HEK293 (cell line): ENCODE data around the gene DNER.

Experiments
- FEZF1 ChIP-seq: fragments of 450-650 bp; formaldehyde crosslinking; IDR thresholded peaks from 2 replicates; pipeline ENCODE4 v1.5.1; 2016; ENCODE audit warnings: missing biosample characterization, missing genetic modification characterization
- GLI2 ChIP-seq: fragments of 450-650 bp; formaldehyde crosslinking; IDR thresholded peaks from 2 replicates; pipeline ENCODE4; 2017; ENCODE audit warnings: missing biosample characterization, missing genetic modification characterization, low read depth, borderline replicate concordance
- MEIS1 ChIP-seq: sonication (generic); formaldehyde crosslinking; IDR thresholded peaks from 2 replicates; pipeline ENCODE4 v1.8.1; 2022; ENCODE audit warnings: missing genetic modification reagents, mild to moderate bottlenecking, borderline replicate concordance
- MZF1 ChIP-seq: fragments of 450-650 bp; formaldehyde crosslinking; IDR thresholded peaks from 2 replicates; pipeline ENCODE4 v1.5.1; 2017; ENCODE audit warnings: missing biosample characterization, missing genetic modification characterization, borderline replicate concordance
- ZNF140 ChIP-seq: fragments of 450-650 bp; formaldehyde crosslinking; IDR thresholded peaks from 2 replicates; pipeline ENCODE4 v1.5.1; 2016; ENCODE audit warnings: missing biosample characterization, missing genetic modification characterization
- ZNF175 ChIP-seq: fragments of 450-650 bp; formaldehyde crosslinking; IDR thresholded peaks from 2 replicates; pipeline ENCODE4 v1.5.1; 2016; ENCODE audit warnings: missing biosample characterization, missing genetic modification characterization
- ZNF274 ChIP-seq, 2 experiments: fragments of 200-500 bp in 1 of 2; fragments of 450-650 bp in 1 of 2; sonication (Bioruptor generic) in 1 of 2; formaldehyde crosslinking in 1 of 2; IDR thresholded peaks; 2 replicates each; pipeline versions ENCODE4 v1.5.1 to v1.6.1; 2014 to 2016; ENCODE audit warnings: borderline replicate concordance in 1 of 2, inconsistent platforms in 1 of 2, low read length in 1 of 2, missing biosample characterization in 1 of 2, missing genetic modification characterization in 1 of 2
- ZNF292 ChIP-seq: fragments of 450-650 bp; formaldehyde crosslinking; IDR thresholded peaks from 2 replicates; pipeline ENCODE4 v1.5.1; 2016; ENCODE audit warnings: low read depth, missing biosample characterization, missing genetic modification characterization, borderline replicate concordance
- ZNF510 ChIP-seq: fragments of 450-650 bp; formaldehyde crosslinking; IDR thresholded peaks from 2 replicates; pipeline ENCODE4 v1.5.1; 2018; ENCODE audit warnings: mild to moderate bottlenecking, missing genetic modification characterization, missing biosample characterization; ENCODE audit not compliant: insufficient replicate concordance
- ZNF585B ChIP-seq: fragments of 450-650 bp; formaldehyde crosslinking; IDR thresholded peaks from 2 replicates; pipeline ENCODE4 v1.5.1; 2016; ENCODE audit warnings: missing biosample characterization, missing genetic modification characterization
- ZNF677 ChIP-seq: fragments of 450-650 bp; IDR thresholded peaks from 2 replicates; pipeline ENCODE4 v1.5.0; 2018; ENCODE audit warnings: missing biosample characterization, mild to moderate bottlenecking, missing genetic modification characterization, moderate library complexity
- TF ChIP-seq, protein P1 (sequence below): fragments of 450-650 bp; formaldehyde crosslinking; IDR thresholded peaks from 2 replicates; pipeline ENCODE4 v1.5.1; 2016; ENCODE audit warnings: missing biosample characterization, missing genetic modification characterization
- TF ChIP-seq, protein P2 (sequence below): fragments of 450-650 bp; formaldehyde crosslinking; IDR thresholded peaks from 2 replicates; pipeline ENCODE4 v1.5.1; 2016; ENCODE audit warnings: missing biosample characterization, missing genetic modification characterization
- TF ChIP-seq, protein P3 (sequence below): fragments of 450-650 bp; formaldehyde crosslinking; IDR thresholded peaks from 2 replicates; pipeline ENCODE4 v1.5.1; 2016; ENCODE audit warnings: missing biosample characterization, missing genetic modification characterization

DNA sequence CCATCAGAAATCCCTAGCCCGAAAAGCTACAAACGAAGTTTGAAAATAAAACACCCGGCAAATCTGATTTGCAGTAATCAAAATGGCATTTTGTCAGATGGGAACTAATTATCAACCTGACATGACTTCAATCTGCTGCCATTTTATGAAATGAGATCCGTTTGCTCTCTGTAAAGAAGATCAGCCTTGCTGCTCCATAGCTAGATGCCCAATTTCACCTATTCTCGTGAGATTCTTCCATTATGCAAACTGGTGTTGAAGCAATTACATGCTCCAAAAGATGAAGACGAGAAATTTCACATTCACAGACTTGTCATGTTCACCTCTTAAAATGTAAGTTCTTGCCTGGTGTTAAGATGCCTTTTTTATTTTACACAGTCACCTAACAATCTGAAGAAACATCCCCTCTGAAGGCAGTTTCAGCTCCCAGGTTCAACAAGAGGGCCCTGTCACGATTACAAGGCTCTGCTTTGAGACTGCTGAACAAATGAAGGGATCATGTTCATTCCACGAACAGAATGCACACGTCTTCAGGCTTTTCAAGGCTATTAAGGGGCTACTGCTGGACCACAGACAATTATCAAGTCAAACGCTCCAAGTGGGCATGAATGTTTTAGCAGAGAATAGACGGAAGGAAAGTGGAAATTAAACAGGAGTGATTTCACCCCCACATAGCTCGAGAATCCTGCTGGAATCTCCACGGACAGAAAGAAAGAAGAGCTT lies 270.6 kb downstream of the DNER start:
- TF ChIP-seq ZNF175 (tag by site-specific recombination) (no peak), MEIS1 (CRISPR knock-in tag) (no peak), GLI2 (tag by site-specific recombination) (no peak), MZF1 (no peak), FEZF1 (no peak), ZNF140 (tag by site-specific recombination) (no peak), ZNF274 (IDR thresholded peaks at IDR 0.05; ENCODE audit: low read length) (no peak), ZNF274 (tag by site-specific recombination; IDR thresholded peaks at IDR 0.05; ENCODE audit: borderline replicate concordance) (no peak), ZNF585B (tag by site-specific recombination) (no peak), ZNF510 (no peak), ZNF292 (tag by site-specific recombination) (no peak), ZNF677 (tag by site-specific recombination) (no peak)
- TF ChIP-seq, protein P1, sequence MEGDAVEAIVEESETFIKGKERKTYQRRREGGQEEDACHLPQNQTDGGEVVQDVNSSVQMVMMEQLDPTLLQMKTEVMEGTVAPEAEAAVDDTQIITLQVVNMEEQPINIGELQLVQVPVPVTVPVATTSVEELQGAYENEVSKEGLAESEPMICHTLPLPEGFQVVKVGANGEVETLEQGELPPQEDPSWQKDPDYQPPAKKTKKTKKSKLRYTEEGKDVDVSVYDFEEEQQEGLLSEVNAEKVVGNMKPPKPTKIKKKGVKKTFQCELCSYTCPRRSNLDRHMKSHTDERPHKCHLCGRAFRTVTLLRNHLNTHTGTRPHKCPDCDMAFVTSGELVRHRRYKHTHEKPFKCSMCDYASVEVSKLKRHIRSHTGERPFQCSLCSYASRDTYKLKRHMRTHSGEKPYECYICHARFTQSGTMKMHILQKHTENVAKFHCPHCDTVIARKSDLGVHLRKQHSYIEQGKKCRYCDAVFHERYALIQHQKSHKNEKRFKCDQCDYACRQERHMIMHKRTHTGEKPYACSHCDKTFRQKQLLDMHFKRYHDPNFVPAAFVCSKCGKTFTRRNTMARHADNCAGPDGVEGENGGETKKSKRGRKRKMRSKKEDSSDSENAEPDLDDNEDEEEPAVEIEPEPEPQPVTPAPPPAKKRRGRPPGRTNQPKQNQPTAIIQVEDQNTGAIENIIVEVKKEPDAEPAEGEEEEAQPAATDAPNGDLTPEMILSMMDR, result no peak
- TF ChIP-seq, protein P2, sequence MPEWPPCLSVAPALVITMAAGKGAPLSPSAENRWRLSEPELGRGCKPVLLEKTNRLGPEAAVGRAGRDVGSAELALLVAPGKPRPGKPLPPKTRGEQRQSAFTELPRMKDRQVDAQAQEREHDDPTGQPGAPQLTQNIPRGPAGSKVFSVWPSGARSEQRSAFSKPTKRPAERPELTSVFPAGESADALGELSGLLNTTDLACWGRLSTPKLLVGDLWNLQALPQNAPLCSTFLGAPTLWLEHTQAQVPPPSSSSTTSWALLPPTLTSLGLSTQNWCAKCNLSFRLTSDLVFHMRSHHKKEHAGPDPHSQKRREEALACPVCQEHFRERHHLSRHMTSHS, result no peak
- TF ChIP-seq, protein P3, sequence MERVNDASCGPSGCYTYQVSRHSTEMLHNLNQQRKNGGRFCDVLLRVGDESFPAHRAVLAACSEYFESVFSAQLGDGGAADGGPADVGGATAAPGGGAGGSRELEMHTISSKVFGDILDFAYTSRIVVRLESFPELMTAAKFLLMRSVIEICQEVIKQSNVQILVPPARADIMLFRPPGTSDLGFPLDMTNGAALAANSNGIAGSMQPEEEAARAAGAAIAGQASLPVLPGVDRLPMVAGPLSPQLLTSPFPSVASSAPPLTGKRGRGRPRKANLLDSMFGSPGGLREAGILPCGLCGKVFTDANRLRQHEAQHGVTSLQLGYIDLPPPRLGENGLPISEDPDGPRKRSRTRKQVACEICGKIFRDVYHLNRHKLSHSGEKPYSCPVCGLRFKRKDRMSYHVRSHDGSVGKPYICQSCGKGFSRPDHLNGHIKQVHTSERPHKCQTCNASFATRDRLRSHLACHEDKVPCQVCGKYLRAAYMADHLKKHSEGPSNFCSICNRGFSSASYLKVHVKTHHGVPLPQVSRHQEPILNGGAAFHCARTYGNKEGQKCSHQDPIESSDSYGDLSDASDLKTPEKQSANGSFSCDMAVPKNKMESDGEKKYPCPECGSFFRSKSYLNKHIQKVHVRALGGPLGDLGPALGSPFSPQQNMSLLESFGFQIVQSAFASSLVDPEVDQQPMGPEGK (tag by site-specific recombination), result no peak
